Endothelial cell of umbilical vein (primary cell): Measurements from ENCODE around the gene CFAP77. TPM values are rescaled to one million over a fixed set of nuclear protein-coding genes. Genes with fewer than 3 reads are reported as not detected.

Experiments
- BruUV-seq: library from RNA; stranded (reverse); fragments of 400-500 nt; replicated peaks from 2 replicates; lab custom pipeline; 2021; lab: Mats Ljungman, UMichigan
- CTCF ChIA-PET: fragments of 300-600, 350-600 bp; sonication (Branson Sonifier 250); formaldehyde crosslinking; loops from one replicate; lab custom pipeline; 2021; ENCODE audit warnings: antibody characterized with exemption, inconsistent platforms; lab: Charles Lee
- POLR2A ChIA-PET: fragments of 300-600, 350-600 bp; sonication (Branson Sonifier 250); formaldehyde crosslinking; loops from one replicate; lab custom pipeline; 2021; ENCODE audit warnings: antibody characterized with exemption, inconsistent platforms; lab: Charles Lee
- DNase-seq: peaks from one replicate; pipeline ENCODE4 v3.0.0-alpha.2; 2011; ENCODE audit warnings: low read depth, low spot score
- FAIRE-seq: peaks from 2 replicates; lab custom pipeline; 2011; peaks lifted over from hg19 to GRCh38; lab: Jason Lieb, UNC
- H2AFZ ChIP-seq: 2 replicates; pipeline ENCODE4 v1.6.0; 2012; ENCODE audit warnings: low read depth, low read length, control low read depth, inconsistent platforms
- H3K27ac ChIP-seq: 2 replicates; pipeline ENCODE4 v1.5.1; 2011; ENCODE audit warnings: low read depth, mild to moderate bottlenecking, control low read depth, low read length, moderate library complexity; ENCODE audit not compliant: insufficient read depth
- H3K27me3 ChIP-seq, 2 experiments: 2 replicates each; pipeline versions ENCODE4 v1.6.0 to v1.6.1; 2011; ENCODE audit warnings: low read length in 2 of 2, mixed read lengths in 1 of 2; ENCODE audit not compliant: control insufficient read depth in 2 of 2, insufficient read depth in 2 of 2
- H3K36me3 ChIP-seq, 2 experiments: 2 replicates in 1 of 2; 3 replicates in 1 of 2; pipeline ENCODE4 v1.5.1; 2011; ENCODE audit warnings: low read length in 2 of 2, mild to moderate bottlenecking in 1 of 2, moderate library complexity in 1 of 2; ENCODE audit not compliant: control insufficient read depth in 2 of 2, insufficient read depth in 2 of 2; ENCODE audit errors: extremely low read depth in 1 of 2
- H3K4me1 ChIP-seq: 3 replicates; pipeline ENCODE4 v1.5.1; 2011; ENCODE audit warnings: mild to moderate bottlenecking, low read length; ENCODE audit not compliant: control insufficient read depth, insufficient read depth; ENCODE audit errors: extremely low read depth
- H3K4me2 ChIP-seq: 2 replicates; pipeline ENCODE4 v1.6.1; 2011; ENCODE audit warnings: low read length, control low read depth, mixed read lengths; ENCODE audit not compliant: insufficient read depth
- H3K4me3 ChIP-seq, 3 experiments: fragments of 200-600 bp in 1 of 3; sonication (generic), shearing (Covaris generic) in 1 of 3; replicated peaks in 1 of 3; 2 replicates each; pipeline ENCODE4 v1.5.1; 2011 to 2016; ENCODE audit warnings: control low read depth in 3 of 3, low read length in 3 of 3, mild to moderate bottlenecking in 2 of 3, inconsistent platforms in 1 of 3, low read depth in 1 of 3, moderate library complexity in 1 of 3; ENCODE audit not compliant: insufficient read depth in 1 of 3
- H3K79me2 ChIP-seq: 2 replicates; pipeline ENCODE4 v1.6.0; 2012; ENCODE audit warnings: low read length, inconsistent platforms; ENCODE audit not compliant: control insufficient read depth, insufficient read depth
- H3K9ac ChIP-seq: replicated peaks from 2 replicates; pipeline ENCODE3; 2011; ENCODE audit warnings: low read length, control low read depth; ENCODE audit not compliant: insufficient read depth; ENCODE audit errors: extremely low read depth
- H3K9me1 ChIP-seq: replicated peaks from 3 replicates; pipeline ENCODE4 v1.6.0; 2011; ENCODE audit warnings: mild to moderate bottlenecking, low read length; ENCODE audit not compliant: control insufficient read depth, insufficient read depth; ENCODE audit errors: extremely low read depth
- H3K9me3 ChIP-seq: replicated peaks from 2 replicates; pipeline ENCODE4 v1.5.1; 2012; ENCODE audit warnings: low read length, inconsistent platforms; ENCODE audit not compliant: control insufficient read depth, insufficient read depth
- H4K20me1 ChIP-seq: replicated peaks from 2 replicates; pipeline ENCODE3; 2011; ENCODE audit warnings: mild to moderate bottlenecking, low read length; ENCODE audit not compliant: control insufficient read depth, insufficient read depth; ENCODE audit errors: extremely low read depth
- CTCF ChIP-seq, 2 donors: IDR thresholded peaks; 1 replicate in 1 of 2; 2 replicates in 1 of 2; pipeline ENCODE4 v1.5.1; 2011; ENCODE audit warnings: low read length in 2 of 2, mild to moderate bottlenecking in 2 of 2, moderate library complexity in 2 of 2, control low read depth in 1 of 2, inconsistent platforms in 1 of 2, low read depth in 1 of 2; ENCODE audit not compliant: insufficient read depth in 1 of 2; ENCODE audit errors: extremely low read depth in 1 of 2
- EZH2 ChIP-seq: IDR thresholded peaks from 2 replicates; pipeline ENCODE4 v1.6.1; 2012; ENCODE audit warnings: borderline replicate concordance, low read depth, mild to moderate bottlenecking, moderate library complexity, low read length, inconsistent platforms; ENCODE audit not compliant: severe bottlenecking
- FOS ChIP-seq: IDR thresholded peaks from 2 replicates; pipeline ENCODE4 v1.6.1; 2011; ENCODE audit warnings: mild to moderate bottlenecking, low read length, moderate library complexity, borderline replicate concordance; ENCODE audit not compliant: insufficient read depth
- GATA2 ChIP-seq: IDR thresholded peaks from 2 replicates; pipeline ENCODE4 v1.7.0; 2011; ENCODE audit warnings: low read depth, mild to moderate bottlenecking, moderate library complexity, mixed read lengths, low read length; ENCODE audit not compliant: insufficient read length, insufficient read depth
- JUN ChIP-seq: IDR thresholded peaks from 2 replicates; pipeline ENCODE4 v1.6.1; 2011; ENCODE audit warnings: borderline replicate concordance, low read depth; ENCODE audit not compliant: insufficient read length, insufficient read depth
- MAX ChIP-seq: IDR thresholded peaks from 2 replicates; pipeline ENCODE4 v1.6.1; 2011; ENCODE audit not compliant: insufficient read depth, insufficient read length
- MYC ChIP-seq: IDR thresholded peaks from one replicate; pipeline ENCODE4 v1.6.1; 2011; ENCODE audit warnings: mild to moderate bottlenecking, low read depth, low read length
- POLR2A ChIP-seq: IDR thresholded peaks from 2 replicates; pipeline ENCODE4 v1.6.1; 2012; ENCODE audit warnings: low read depth, mild to moderate bottlenecking, control low read depth, low read length
- POLR2AphosphoS5 ChIP-seq: IDR thresholded peaks from 2 replicates; pipeline ENCODE4 v1.6.1; 2012; ENCODE audit warnings: low read depth, mild to moderate bottlenecking, control low read depth, low read length, moderate library complexity; ENCODE audit not compliant: insufficient read depth
- dilution Hi-C: fragments of 300-500 bp; cut with MboI; formaldehyde crosslinking; loops from one replicate; pipeline ENCODE4 v1.15.0; 2019; ENCODE audit warnings: low sequenced_read_pairs; ENCODE audit not compliant: extremely low pct_ligation_motif_present
- intact Hi-C: fragments of 100-400 bp; cut with micrococcal nuclease; formaldehyde crosslinking; loops from one replicate; pipeline ENCODE4 v1.10.0; 2022
- polyA plus RNA-seq, 4 experiments: library from polyadenylated mRNA; depleted of rRNA in 3 of 4; stranded (reverse) in 3 of 4; unstranded in 1 of 4; fragments of >200 nt; gene quantifications; 2 replicates each; pipeline versions ENCODE4 v1.2.1 to v1.2.3, GENCODE V29; 2011 to 2012; ENCODE audit warnings: missing spikeins in 1 of 4
- total RNA-seq: library from RNA; stranded (reverse); gene quantifications from 2 replicates; pipeline ENCODE4 v1.2.3, GENCODE V29; 2021

Gene CFAP77
- total and polyA plus RNA-seq, 2 donors (not counting 3 experiments of a cell fraction or from before 2014, with no cell fraction given): not detected

- intact Hi-C loops (no loop called here), dilution Hi-C loops (no loop called here)
- ChIA-PET POLR2A (no interaction called here), CTCF (no interaction called here)
- DNase-seq (no peak), FAIRE-seq (no peak)
- no peak overlapping the region for H3K9ac ChIP-seq
- H3K4me3 ChIP-seq: no peak overlapping the region
- no peak overlapping the region for H3K27ac ChIP-seq
- no peaks in the 10 kb centered on the region for H4K20me1 ChIP-seq
- no peaks in the 10 kb centered on the region for H3K79me2 ChIP-seq
- BruUV-seq: no TSS peak
- H3K4me1 ChIP-seq: no peaks in the 10 kb centered on the region
- H3K9me3 ChIP-seq: no peaks in the 10 kb centered on the region
- no peak for TF ChIP-seq MAX
- no peak for TF ChIP-seq FOS
- no peak for TF ChIP-seq MYC
- H3K9me1 ChIP-seq: no peaks in the 10 kb centered on the region
- H3K36me3 ChIP-seq: no peaks in the 10 kb centered on the region
- no peak overlapping the region for H2AFZ ChIP-seq
- no peak overlapping the region for H3K4me2 ChIP-seq
- H3K27me3 ChIP-seq: peaks cover 0 to 2% of the 10 kb centered on the region in 2 experiments
These were observed 54.5 kb downstream of the CFAP77 start for GRCh38 chr9:132464547-132464946.

GRCh38 chr9:132465131-132465635 is 55.2 kb downstream of the CFAP77 start:
- Histone ChIP-seq H4K20me1 (no peaks in the 10 kb centered on the region), H3K9ac (no peak overlapping the region), H3K27ac (no peak overlapping the region), H3K36me3 (no peaks in the 10 kb centered on the region), H3K9me3 (no peaks in the 10 kb centered on the region), H3K4me1 (no peaks in the 10 kb centered on the region), H3K4me3 (no peak overlapping the region), H3K4me2 (no peak overlapping the region), H2AFZ (no peak overlapping the region), H3K27me3 (peaks cover 0 to 2% of the 10 kb centered on the region in 2 experiments), H3K79me2 (no peaks in the 10 kb centered on the region), H3K9me1 (no peaks in the 10 kb centered on the region)
- dilution Hi-C loops (no loop called here), intact Hi-C loops (no loop called here)
- FAIRE-seq (no peak), DNase-seq (no peak)
- ChIA-PET POLR2A (no interaction called here), CTCF (no interaction called here)
- TF ChIP-seq FOS: no peak
- TF ChIP-seq CTCF (IDR thresholded peaks at IDR 0.05; ENCODE audit: extremely low read depth in 1 of 2, insufficient read depth in 1 of 2, low read depth in 1 of 2, low read length in 2 of 2): no peak
- no peak for TF ChIP-seq EZH2
- TF ChIP-seq MAX: no peak
- no peak for TF ChIP-seq JUN
- no peak for TF ChIP-seq GATA2
- no peak for TF ChIP-seq POLR2AphosphoS5
- no peak for TF ChIP-seq POLR2A
- TF ChIP-seq MYC: no peak
- no TSS peak for BruUV-seq
